Panc1 (cell line): ENCODE results near the gene LZTS2. TPM values are rescaled to one million over a fixed set of nuclear protein-coding genes. Genes with fewer than 3 reads are reported as not detected.

Source experiments
- ATAC-seq: fragments of 200-7000 bp; cut with Tn5 transposase; 2 replicates; pipeline ENCODE4 v1.9.1; 2020; ENCODE audit warnings: mild to moderate bottlenecking, moderate library complexity
- BruUV-seq: library from RNA; stranded (reverse); fragments of 400-500 nt; replicated peaks from 2 replicates; lab custom pipeline; 2021; lab: Mats Ljungman, UMichigan
- CTCF ChIA-PET: fragments of 300-600 bp; sonication (Branson Sonifier 250); formaldehyde crosslinking; loops from one replicate; lab custom pipeline; 2022; ENCODE audit warnings: antibody characterized with exemption; lab: Charles Lee
- POLR2A ChIA-PET: fragments of 300-600 bp; sonication (Branson Sonifier 250); formaldehyde crosslinking; loops from one replicate; lab custom pipeline; 2022; ENCODE audit warnings: antibody characterized with exemption; lab: Charles Lee
- DNase-seq: peaks from one replicate; pipeline ENCODE4 v3.0.0-alpha.2; 2010; ENCODE audit warnings: low read depth, low spot score
- H3K27ac ChIP-seq: 2 replicates; pipeline ENCODE4 v1.5.1; 2011; ENCODE audit warnings: mild to moderate bottlenecking, low read length, inconsistent platforms
- H3K27me3 ChIP-seq: fragments of 200-500 bp; sonication (Bioruptor generic); 2 replicates; pipeline ENCODE4 v1.6.0; 2014; ENCODE audit warnings: low read length, inconsistent platforms; ENCODE audit not compliant: control insufficient read depth, insufficient read depth
- H3K36me3 ChIP-seq: fragments of 200-500 bp; sonication (Bioruptor generic); 2 replicates; pipeline ENCODE4 v1.5.1; 2014; ENCODE audit warnings: inconsistent platforms, mild to moderate bottlenecking, low read length, moderate library complexity; ENCODE audit not compliant: control insufficient read depth, insufficient read depth
- H3K4me1 ChIP-seq: 2 replicates; pipeline ENCODE4 v1.5.1; 2011; ENCODE audit warnings: inconsistent platforms, mild to moderate bottlenecking, low read length, moderate library complexity; ENCODE audit not compliant: control insufficient read depth, insufficient read depth
- H3K4me3 ChIP-seq, 2 experiments: 2 replicates each; pipeline ENCODE4 v1.5.1; 2011 to 2012; ENCODE audit warnings: low read depth in 2 of 2, low read length in 2 of 2, mild to moderate bottlenecking in 2 of 2, inconsistent platforms in 1 of 2, moderate library complexity in 1 of 2
- H3K9me3 ChIP-seq: fragments of 200-500 bp; sonication (Bioruptor generic); 2 replicates; pipeline ENCODE4 v1.5.1; 2014; ENCODE audit warnings: low read depth, mild to moderate bottlenecking, inconsistent platforms, low read length, moderate library complexity; ENCODE audit not compliant: control insufficient read depth, insufficient read depth
- POLR2AphosphoS5 ChIP-seq: IDR thresholded peaks from 2 replicates; pipeline ENCODE4 v1.6.1; 2012; ENCODE audit warnings: mild to moderate bottlenecking, low read depth, low read length, moderate library complexity
- SIN3A ChIP-seq: IDR thresholded peaks from 2 replicates; pipeline ENCODE4 v1.6.1; 2012; ENCODE audit warnings: low read depth, mild to moderate bottlenecking, low read length, moderate library complexity, borderline replicate concordance; ENCODE audit not compliant: insufficient read depth
- TCF7L2 ChIP-seq: IDR thresholded peaks from 2 replicates; pipeline ENCODE4 v1.6.1; 2011; ENCODE audit warnings: mild to moderate bottlenecking, low read depth, low read length, inconsistent platforms
- in situ Hi-C: cut with HindIII; loops from 2 replicates; pipeline ENCODE4 v1.10.0; 2016; ENCODE audit warnings: low sequenced_read_pairs, low pct_unique_long_range_greater_than_20kb
- intact Hi-C: fragments of 100-400 bp; cut with micrococcal nuclease; formaldehyde crosslinking; loops from one replicate; pipeline ENCODE4 v1.10.0; 2022; ENCODE audit not compliant: unreplicated experiment
- total RNA-seq: library from RNA; stranded (reverse); gene quantifications from one replicate; pipeline ENCODE4 v1.2.1, GENCODE V29; 2021; ENCODE audit not compliant: unreplicated experiment
- TF ChIP-seq, protein P1 (sequence below): fragments of 450-650 bp; IDR thresholded peaks from 2 replicates; pipeline ENCODE4 v1.5.1; 2017; ENCODE audit warnings: mild to moderate bottlenecking
- TF ChIP-seq, protein P2 (sequence below), 2 experiments: IDR thresholded peaks; 2 replicates each; pipeline ENCODE4 v1.6.1; 2011 to 2012; ENCODE audit warnings: low read depth in 2 of 2, control low read depth in 1 of 2, low read length in 1 of 2, mild to moderate bottlenecking in 1 of 2, moderate library complexity in 1 of 2; ENCODE audit not compliant: insufficient read depth in 1 of 2

The LZTS2 gene
- total RNA-seq, 1 experiment from 2014 or later, result 65.5 TPM

DNA sequence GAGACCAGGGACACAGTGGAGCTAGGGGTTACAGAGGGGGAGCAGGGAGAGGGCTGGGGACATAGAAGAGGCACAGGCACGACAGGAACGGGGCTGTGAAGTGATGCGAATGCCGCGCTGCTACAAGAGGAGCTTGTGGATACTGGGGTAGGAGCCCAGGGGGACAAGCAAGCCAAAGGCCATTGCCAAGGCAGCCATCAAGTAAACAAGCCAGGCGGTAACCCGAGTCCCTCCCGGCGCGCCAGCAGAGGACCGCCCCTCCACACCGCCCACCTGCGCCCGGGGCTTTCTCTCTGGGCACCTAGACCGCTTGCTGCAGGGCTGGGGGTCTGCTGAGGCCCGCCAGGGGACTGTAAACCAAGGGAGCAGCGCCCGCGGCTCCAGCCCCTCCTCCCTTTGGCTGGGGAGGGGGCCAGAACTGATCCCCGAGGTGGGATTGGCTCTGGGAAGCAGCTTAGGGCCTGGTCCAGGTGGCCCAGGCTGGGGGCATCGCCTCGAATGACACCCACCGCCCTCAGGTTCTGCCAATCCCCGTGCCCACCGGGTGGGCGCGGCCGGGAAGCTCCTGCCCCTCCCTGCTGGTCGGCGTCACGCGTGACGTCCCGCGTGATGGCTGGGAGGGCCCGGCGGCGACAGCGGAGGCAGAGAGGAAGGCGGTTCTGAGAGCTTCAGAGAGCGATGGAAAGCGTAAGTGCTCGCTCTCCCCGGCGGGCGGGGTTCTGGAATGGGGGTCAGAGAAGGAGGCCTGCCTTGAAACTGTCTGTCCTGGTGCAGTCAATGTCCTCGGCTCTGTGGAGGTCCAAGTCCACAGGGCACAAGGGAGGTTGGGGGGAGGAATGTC is 32.4 kb downstream of the LZTS2 start:
- DNase-seq, result no peak
- POLR2A ChIA-PET, result interaction anchor here (1.2 kb wide), 1 partner anchor 11 kb away, joined by 3 read pairs; no protein-coding TSS in a partner anchor

DNA sequence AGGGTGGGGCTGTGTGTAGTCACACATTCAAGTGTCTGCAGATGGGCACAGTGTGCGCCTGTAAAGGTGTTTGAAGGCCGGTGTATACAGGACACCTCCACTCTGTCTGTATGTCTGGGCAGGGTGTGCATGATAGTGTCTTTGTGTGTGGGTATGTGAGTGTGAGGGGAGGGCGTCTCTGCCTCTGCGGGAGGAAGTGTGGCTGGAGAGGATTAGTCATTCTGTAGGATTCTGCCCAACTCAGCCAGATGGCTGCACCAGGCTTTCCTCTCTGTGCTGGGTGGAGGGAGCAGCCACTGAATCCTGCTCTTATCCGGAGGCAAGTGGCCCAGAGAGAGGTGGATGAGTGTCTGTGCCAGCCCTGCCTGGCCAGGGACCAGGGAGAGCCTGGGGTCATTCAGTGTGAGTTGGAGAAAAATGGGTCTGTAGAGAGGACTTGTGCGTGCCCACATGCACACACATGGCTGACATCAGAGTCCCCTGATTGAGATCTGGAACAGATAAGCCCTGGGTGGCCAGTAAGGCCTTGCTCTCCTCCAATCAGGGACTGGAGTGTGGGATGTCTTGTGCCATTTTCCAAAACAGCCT is 33.1 kb downstream of the LZTS2 start:
- DNase-seq, result no peak
- Histone ChIP-seq H3K4me1 (peaks cover 20% of the 10 kb centered on the region), H3K4me3 (peak overlapping the region; percentile 69 to 94), H3K9me3 (no peaks in the 10 kb centered on the region), H3K27me3 (no peaks in the 10 kb centered on the region), H3K36me3 (no peaks in the 10 kb centered on the region; the same call in 1 of the 2 replicates), H3K27ac (no peak overlapping the region; the same call in 1 of the 2 replicates)
- CTCF ChIA-PET, result interaction anchor here (1.4 to 3.1 kb wide), 2 partner anchors 9 to 15 kb away, joined by 11 to 22 read pairs; no protein-coding TSS in a partner anchor
- intact Hi-C loops (no loop called here), in situ Hi-C loops (no loop called here)
- ATAC-seq, result peak; percentile 56
- no peak for TF ChIP-seq POLR2AphosphoS5
- 0 out of 2 replicates have a peak, but pooled peaks have one; percentile 2 for TF ChIP-seq SIN3A
- TF ChIP-seq, protein P1, sequence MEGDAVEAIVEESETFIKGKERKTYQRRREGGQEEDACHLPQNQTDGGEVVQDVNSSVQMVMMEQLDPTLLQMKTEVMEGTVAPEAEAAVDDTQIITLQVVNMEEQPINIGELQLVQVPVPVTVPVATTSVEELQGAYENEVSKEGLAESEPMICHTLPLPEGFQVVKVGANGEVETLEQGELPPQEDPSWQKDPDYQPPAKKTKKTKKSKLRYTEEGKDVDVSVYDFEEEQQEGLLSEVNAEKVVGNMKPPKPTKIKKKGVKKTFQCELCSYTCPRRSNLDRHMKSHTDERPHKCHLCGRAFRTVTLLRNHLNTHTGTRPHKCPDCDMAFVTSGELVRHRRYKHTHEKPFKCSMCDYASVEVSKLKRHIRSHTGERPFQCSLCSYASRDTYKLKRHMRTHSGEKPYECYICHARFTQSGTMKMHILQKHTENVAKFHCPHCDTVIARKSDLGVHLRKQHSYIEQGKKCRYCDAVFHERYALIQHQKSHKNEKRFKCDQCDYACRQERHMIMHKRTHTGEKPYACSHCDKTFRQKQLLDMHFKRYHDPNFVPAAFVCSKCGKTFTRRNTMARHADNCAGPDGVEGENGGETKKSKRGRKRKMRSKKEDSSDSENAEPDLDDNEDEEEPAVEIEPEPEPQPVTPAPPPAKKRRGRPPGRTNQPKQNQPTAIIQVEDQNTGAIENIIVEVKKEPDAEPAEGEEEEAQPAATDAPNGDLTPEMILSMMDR, result no peak
- TF ChIP-seq, protein P2, sequence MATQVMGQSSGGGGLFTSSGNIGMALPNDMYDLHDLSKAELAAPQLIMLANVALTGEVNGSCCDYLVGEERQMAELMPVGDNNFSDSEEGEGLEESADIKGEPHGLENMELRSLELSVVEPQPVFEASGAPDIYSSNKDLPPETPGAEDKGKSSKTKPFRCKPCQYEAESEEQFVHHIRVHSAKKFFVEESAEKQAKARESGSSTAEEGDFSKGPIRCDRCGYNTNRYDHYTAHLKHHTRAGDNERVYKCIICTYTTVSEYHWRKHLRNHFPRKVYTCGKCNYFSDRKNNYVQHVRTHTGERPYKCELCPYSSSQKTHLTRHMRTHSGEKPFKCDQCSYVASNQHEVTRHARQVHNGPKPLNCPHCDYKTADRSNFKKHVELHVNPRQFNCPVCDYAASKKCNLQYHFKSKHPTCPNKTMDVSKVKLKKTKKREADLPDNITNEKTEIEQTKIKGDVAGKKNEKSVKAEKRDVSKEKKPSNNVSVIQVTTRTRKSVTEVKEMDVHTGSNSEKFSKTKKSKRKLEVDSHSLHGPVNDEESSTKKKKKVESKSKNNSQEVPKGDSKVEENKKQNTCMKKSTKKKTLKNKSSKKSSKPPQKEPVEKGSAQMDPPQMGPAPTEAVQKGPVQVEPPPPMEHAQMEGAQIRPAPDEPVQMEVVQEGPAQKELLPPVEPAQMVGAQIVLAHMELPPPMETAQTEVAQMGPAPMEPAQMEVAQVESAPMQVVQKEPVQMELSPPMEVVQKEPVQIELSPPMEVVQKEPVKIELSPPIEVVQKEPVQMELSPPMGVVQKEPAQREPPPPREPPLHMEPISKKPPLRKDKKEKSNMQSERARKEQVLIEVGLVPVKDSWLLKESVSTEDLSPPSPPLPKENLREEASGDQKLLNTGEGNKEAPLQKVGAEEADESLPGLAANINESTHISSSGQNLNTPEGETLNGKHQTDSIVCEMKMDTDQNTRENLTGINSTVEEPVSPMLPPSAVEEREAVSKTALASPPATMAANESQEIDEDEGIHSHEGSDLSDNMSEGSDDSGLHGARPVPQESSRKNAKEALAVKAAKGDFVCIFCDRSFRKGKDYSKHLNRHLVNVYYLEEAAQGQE (IDR thresholded peaks at IDR 0.05; ENCODE audit: insufficient read depth in 1 of 2, low read depth in 2 of 2, low read length in 1 of 2), result no peak
- no peak for TF ChIP-seq TCF7L2
- POLR2A ChIA-PET, result no interaction called here
- BruUV-seq, result no TSS peak

More for the DNA sequence above, 32.4 kb downstream of the LZTS2 start:
- Histone ChIP-seq H3K9me3 (no peaks in the 10 kb centered on the region), H3K4me1 (peaks cover 20% of the 10 kb centered on the region), H3K27ac (no peak overlapping the region; the same call in 1 of the 2 replicates), H3K4me3 (peak overlapping the region; percentile 69 to 94), H3K27me3 (no peaks in the 10 kb centered on the region), H3K36me3 (no peaks in the 10 kb centered on the region; the same call in 1 of the 2 replicates)
- CTCF ChIA-PET, result interaction anchor here (0.9 to 3.1 kb wide), 6 partner anchors 9 to 110 kb away, joined by 3 to 22 read pairs (median 6); no protein-coding TSS in a partner anchor
- in situ Hi-C loops (no loop called here), intact Hi-C loops (no loop called here)
- BruUV-seq, result no TSS peak
- TF ChIP-seq POLR2AphosphoS5, result no peak
- TF ChIP-seq SIN3A, result 0 out of 2 replicates have a peak, but pooled peaks have one; percentile 35
- TF ChIP-seq, protein P2 (IDR thresholded peaks at IDR 0.05; ENCODE audit: insufficient read depth in 1 of 2, low read depth in 2 of 2, low read length in 1 of 2), result no peak
- ATAC-seq, result peak; percentile 49
